Sigmoid colon (tissue), 7 donors: ENCODE data around the gene ZNF511. TPM values are rescaled to one million over a fixed set of nuclear protein-coding genes. Genes with fewer than 3 reads are reported as not detected.

Experiments
- DNase-seq: peaks from one replicate; pipeline ENCODE4 v3.0.0-alpha.2; 2019
- H3K27ac ChIP-seq, 4 donors: fragments of 200-600 bp; sonication (generic); one replicate each; pipeline ENCODE4 v1.5.1; 2016 to 2019; ENCODE audit warnings: mild to moderate bottlenecking in 1 of 4
- H3K27me3 ChIP-seq, 3 donors: fragments of 200-600 bp; sonication (generic); one replicate each; pipeline ENCODE4 v1.5.1; 2019; ENCODE audit warnings: mild to moderate bottlenecking in 1 of 3
- H3K36me3 ChIP-seq, 4 donors: fragments of 200-600 bp; sonication (generic); one replicate each; pipeline ENCODE4 v1.5.1; 2016 to 2019
- H3K4me1 ChIP-seq, 4 donors: fragments of 200-600 bp; sonication (generic); one replicate each; pipeline ENCODE4 v1.5.1; 2017 to 2019
- H3K4me3 ChIP-seq, 4 donors: fragments of 200-600 bp; sonication (generic); one replicate each; pipeline ENCODE4 v1.5.1; 2017 to 2019; ENCODE audit warnings: mild to moderate bottlenecking in 2 of 4, moderate library complexity in 1 of 4
- H3K9me3 ChIP-seq, 4 donors: fragments of 200-600 bp in 3 of 4; sonication (generic) in 3 of 4; one replicate each; pipeline versions ENCODE4 v1.5.1 to v1.6.1; 2013 to 2019
- CTCF ChIP-seq, 4 experiments: fragments of 450-650 bp in 3 of 4; fragments of 200-600 bp in 1 of 4; IDR thresholded peaks; one replicate each; pipeline ENCODE4 v1.5.1; 2016 to 2019; ENCODE audit warnings: antibody characterized with exemption in 4 of 4, mild to moderate bottlenecking in 3 of 4, moderate library complexity in 2 of 4
- EP300 ChIP-seq, 4 donors: sonication (generic); formaldehyde crosslinking; IDR thresholded peaks; one replicate each; pipeline ENCODE4 v1.6.1; 2017; ENCODE audit warnings: antibody characterized with exemption in 4 of 4
- POLR2A ChIP-seq, 2 donors: fragments of 450-650 bp; IDR thresholded peaks; one replicate each; pipeline ENCODE4 v1.6.1; 2016; ENCODE audit warnings: antibody characterized with exemption in 2 of 2, mild to moderate bottlenecking in 2 of 2, moderate library complexity in 2 of 2
- POLR2AphosphoS5 ChIP-seq, 4 donors: sonication (generic); formaldehyde crosslinking; IDR thresholded peaks; one replicate each; pipeline ENCODE4 v1.6.1; 2017; ENCODE audit warnings: antibody characterized with exemption in 4 of 4
- WGBS, 2 donors: extraction: QIAGEN DNeasy Blood & Tissue Kit; methylation state at CpG; one replicate each; pipeline ENCODE4 v1.1.7; 2013; 5-methylcytosine and 5-hydroxymethylcytosine counted together
- intact Hi-C: fragments of 100-400 bp; cut with DNase I; formaldehyde crosslinking; loops from one replicate; pipeline ENCODE4 v1.15.1; 2023
- polyA plus RNA-seq, 3 donors: library from polyadenylated mRNA; stranded (reverse); fragments of 200-250 nt; gene quantifications; one replicate each; pipeline ENCODE4 v1.2.3, GENCODE V29; 2013
- total RNA-seq, 4 donors: library from RNA; depleted of rRNA; stranded (reverse); fragments of >200 nt; gene quantifications; one replicate each; pipeline ENCODE4 v1.1.0, GENCODE V29; 2016
- donor health status: healthy with polysubstance abuse.
- donor health status: Bipolar disorder and iron deficiency.
- donor health status: healthy.

Gene ZNF511
- total and polyA plus RNA-seq, 7 donors: 34.7 to 55.6 (median 47.4) TPM

GRCh38 chr10:133350950-133351329 is 42.2 kb downstream of the ZNF511 start:
- peaks cover 4 to 79% (median 35%) of the 10 kb centered on the region in 3 donors for H3K27me3 ChIP-seq
- TF ChIP-seq POLR2A (IDR thresholded peaks at IDR 0.05) (no peak), CTCF (IDR thresholded peaks at IDR 0.05) (no peak), EP300 (IDR thresholded peaks at IDR 0.05) (no peak), POLR2AphosphoS5 (IDR thresholded peaks at IDR 0.05) (no peak)
- WGBS, 2 donors: 61 to 77% methylated on average over 13 of the region's 13 CpGs
- H3K9me3 ChIP-seq: no peaks in the 10 kb centered on the region
- intact Hi-C loops: no loop called here
- no peak overlapping the region for H3K4me3 ChIP-seq
- no peaks in the 10 kb centered on the region for H3K36me3 ChIP-seq
- peak; percentile 64 for DNase-seq
- no peaks in the 10 kb centered on the region for H3K4me1 ChIP-seq
- H3K27ac ChIP-seq: no peak overlapping the region

GRCh38 chr10:133351408-133352318 is 42.9 kb downstream of the ZNF511 start:
- no peak for TF ChIP-seq CTCF (IDR thresholded peaks at IDR 0.05)
- no peak for TF ChIP-seq POLR2AphosphoS5 (IDR thresholded peaks at IDR 0.05)
- TF ChIP-seq EP300 (IDR thresholded peaks at IDR 0.05): no peak
- TF ChIP-seq POLR2A (IDR thresholded peaks at IDR 0.05): no peak
- no peaks in the 10 kb centered on the region for H3K9me3 ChIP-seq
- no peaks in the 10 kb centered on the region for H3K36me3 ChIP-seq
- peaks cover 0 to 6% (median 3%) of the 10 kb centered on the region in 4 donors for H3K4me1 ChIP-seq
- peak; percentile 62 for DNase-seq
- no peak overlapping the region for H3K27ac ChIP-seq
- WGBS, 2 donors: 75 to 83% methylated on average over 24 of the region's 24 CpGs
- H3K27me3 ChIP-seq: peaks cover 4 to 79% (median 42%) of the 10 kb centered on the region in 3 donors
- intact Hi-C loops: no loop called here
- no peak overlapping the region for H3K4me3 ChIP-seq

- H3K27me3 ChIP-seq: peaks cover 3 to 73% (median 30%) of the 10 kb centered on the region in 3 donors
- no peak for TF ChIP-seq POLR2A (IDR thresholded peaks at IDR 0.05)
- TF ChIP-seq POLR2AphosphoS5 (IDR thresholded peaks at IDR 0.05): no peak
- no peak for TF ChIP-seq CTCF (IDR thresholded peaks at IDR 0.05)
- no peak for TF ChIP-seq EP300 (IDR thresholded peaks at IDR 0.05)
- WGBS, 2 donors: 64 to 80% methylated on average over 16 of the region's 16 CpGs
- no peak overlapping the region for H3K4me3 ChIP-seq
- no peaks in the 10 kb centered on the region for H3K9me3 ChIP-seq
- H3K4me1 ChIP-seq: peaks cover 0 to 18% (median 16%) of the 10 kb centered on the region in 4 donors
- intact Hi-C loops: no loop called here
- peak; percentile 53 for DNase-seq
- H3K27ac ChIP-seq: no peak overlapping the region
- no peaks in the 10 kb centered on the region for H3K36me3 ChIP-seq
These were observed 44.7 kb downstream of the ZNF511 start for GRCh38 chr10:133353202-133353959.

GRCh38 chr10:133353988-133354605 is 45.4 kb downstream of the ZNF511 start:
- intact Hi-C loops: no loop called here
- Histone ChIP-seq H3K36me3 (no peaks in the 10 kb centered on the region), H3K27me3 (peaks cover 3 to 68% (median 30%) of the 10 kb centered on the region in 3 donors), H3K9me3 (no peaks in the 10 kb centered on the region), H3K27ac (no peak overlapping the region), H3K4me1 (peaks cover 0 to 18% (median 16%) of the 10 kb centered on the region in 4 donors), H3K4me3 (no peak overlapping the region)
- TF ChIP-seq POLR2AphosphoS5 (IDR thresholded peaks at IDR 0.05) (no peak), EP300 (IDR thresholded peaks at IDR 0.05) (no peak), CTCF (IDR thresholded peaks at IDR 0.05) (no peak), POLR2A (IDR thresholded peaks at IDR 0.05) (no peak)
- WGBS, 2 donors: 86 to 88% methylated on average over 16 of the region's 16 CpGs
- DNase-seq: peak; percentile 54
